Mesothelial cell of epicardium (in vitro differentiated cells): Measurements from ENCODE around the gene TFF2. TPM values are rescaled to one million over a fixed set of nuclear protein-coding genes. Genes with fewer than 3 reads are reported as not detected.
A peak's percentile ranks its signal among the peaks of the same experiment; 100 is the strongest.

Experiments used
- DNase-seq, 2 experiments: peaks; one replicate each; pipeline ENCODE4 v3.0.0; 2021; ENCODE audit warnings: low spot score in 2 of 2; ENCODE audit not compliant: unreplicated experiment in 2 of 2
- H3K27ac Mint-ChIP-seq: 2 replicates; pipeline ENCODE4 v1.8.0; 2021; ENCODE audit warnings: mixed read lengths
- H3K27me3 Mint-ChIP-seq: 2 replicates; pipeline ENCODE4 v1.8.0; 2021; ENCODE audit warnings: low read depth, mixed read lengths
- H3K36me3 Mint-ChIP-seq: 2 replicates; pipeline ENCODE4 v1.8.0; 2021; ENCODE audit warnings: mixed read lengths
- H3K4me1 Mint-ChIP-seq: 2 replicates; pipeline ENCODE4 v1.8.0; 2021; ENCODE audit warnings: mixed read lengths
- H3K4me3 Mint-ChIP-seq: 2 replicates; pipeline ENCODE4 v1.8.0; 2021; ENCODE audit warnings: mild to moderate bottlenecking, moderate library complexity, mixed read lengths
- H3K9me3 Mint-ChIP-seq: 2 replicates; pipeline ENCODE4 v1.8.0; 2021; ENCODE audit warnings: mixed read lengths
- total RNA-seq: library from RNA; stranded (reverse); gene quantifications from 3 replicates; pipeline ENCODE4 v1.2.1, GENCODE V29; 2021
- TF ChIP-seq, protein P1 (sequence below): fragments of 200-600 bp; sonication (generic); IDR thresholded peaks from one replicate; pipeline ENCODE4 v1.5.0; 2021; ENCODE audit warnings: antibody characterized with exemption; ENCODE audit not compliant: unreplicated experiment

TFF2 gene
- total RNA-seq, 1 donor from 2014 or later: not detected

DNA sequence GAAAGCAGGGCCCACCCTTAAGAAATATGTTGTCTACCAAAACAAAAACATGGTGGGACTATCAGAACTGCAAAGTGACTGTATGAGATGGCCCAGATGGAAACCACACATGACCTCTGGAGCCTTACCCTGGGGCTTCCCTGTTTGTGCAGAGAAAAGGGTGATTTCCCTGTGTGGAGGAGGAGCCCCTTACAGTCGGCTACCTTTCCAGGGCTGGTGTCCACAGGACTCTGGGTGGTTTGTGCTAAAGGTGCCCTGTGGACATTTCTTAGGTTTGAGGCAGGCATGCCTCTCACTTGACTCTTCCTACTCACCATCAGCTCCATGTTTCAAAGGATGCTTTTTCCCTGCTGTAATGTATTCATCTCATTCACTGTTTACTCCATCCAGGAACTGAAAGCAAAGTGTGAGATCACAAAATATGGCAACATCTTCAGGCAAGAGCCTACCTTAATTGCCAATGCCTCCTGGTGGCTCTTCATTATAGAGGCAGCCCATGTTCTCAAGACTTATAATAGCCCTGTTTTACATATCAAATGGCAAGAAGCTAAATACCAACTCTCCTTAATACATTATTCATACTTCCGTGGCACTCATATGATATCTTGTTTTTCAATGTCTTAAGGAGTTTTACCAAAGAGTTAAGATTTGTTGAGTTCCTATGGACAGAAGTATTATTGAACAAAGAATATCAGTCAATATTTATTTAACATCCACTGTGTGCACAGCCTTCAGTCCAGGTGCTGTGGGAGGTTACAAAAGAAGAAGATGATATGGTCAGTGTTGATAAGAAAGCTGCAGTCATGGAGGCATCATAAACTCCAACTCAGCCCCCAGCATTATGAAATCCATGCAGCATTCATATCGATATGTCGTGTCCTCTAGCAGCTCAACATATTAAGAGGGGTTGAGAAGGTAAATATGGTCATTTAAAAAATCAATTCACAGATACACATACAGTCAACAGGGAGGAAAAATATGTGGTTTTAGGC, 20.1 kb downstream of the TFF2 start:
- TF ChIP-seq, protein P1, sequence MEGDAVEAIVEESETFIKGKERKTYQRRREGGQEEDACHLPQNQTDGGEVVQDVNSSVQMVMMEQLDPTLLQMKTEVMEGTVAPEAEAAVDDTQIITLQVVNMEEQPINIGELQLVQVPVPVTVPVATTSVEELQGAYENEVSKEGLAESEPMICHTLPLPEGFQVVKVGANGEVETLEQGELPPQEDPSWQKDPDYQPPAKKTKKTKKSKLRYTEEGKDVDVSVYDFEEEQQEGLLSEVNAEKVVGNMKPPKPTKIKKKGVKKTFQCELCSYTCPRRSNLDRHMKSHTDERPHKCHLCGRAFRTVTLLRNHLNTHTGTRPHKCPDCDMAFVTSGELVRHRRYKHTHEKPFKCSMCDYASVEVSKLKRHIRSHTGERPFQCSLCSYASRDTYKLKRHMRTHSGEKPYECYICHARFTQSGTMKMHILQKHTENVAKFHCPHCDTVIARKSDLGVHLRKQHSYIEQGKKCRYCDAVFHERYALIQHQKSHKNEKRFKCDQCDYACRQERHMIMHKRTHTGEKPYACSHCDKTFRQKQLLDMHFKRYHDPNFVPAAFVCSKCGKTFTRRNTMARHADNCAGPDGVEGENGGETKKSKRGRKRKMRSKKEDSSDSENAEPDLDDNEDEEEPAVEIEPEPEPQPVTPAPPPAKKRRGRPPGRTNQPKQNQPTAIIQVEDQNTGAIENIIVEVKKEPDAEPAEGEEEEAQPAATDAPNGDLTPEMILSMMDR: no peak
- Mint-ChIP-seq H3K4me1 (peaks cover 1% of the 10 kb centered on the region), H3K27ac (no peak overlapping the region), H3K9me3 (peaks cover 31% of the 10 kb centered on the region), H3K27me3 (peaks cover 26% of the 10 kb centered on the region), H3K36me3 (no peaks in the 10 kb centered on the region), H3K4me3 (no peak overlapping the region)
- peak in 1 of 2 experiments; percentile 14 for DNase-seq

- Mint-ChIP-seq H3K4me3 (no peak overlapping the region), H3K9me3 (peaks cover 17% of the 10 kb centered on the region), H3K27me3 (peaks cover 28% of the 10 kb centered on the region), H3K4me1 (no peaks in the 10 kb centered on the region), H3K36me3 (no peaks in the 10 kb centered on the region), H3K27ac (no peak overlapping the region)
- no peak for DNase-seq
- TF ChIP-seq, protein P1: no peak
Measured at GRCh38 chr21:42324896-42325295, 25.9 kb downstream of the TFF2 start.

GRCh38 chr21:42321845-42322244, 28.9 kb downstream of the TFF2 start:
- no peaks in the 10 kb centered on the region for H3K4me1 Mint-ChIP-seq
- TF ChIP-seq, protein P1: no peak
- peaks cover 23% of the 10 kb centered on the region for H3K27me3 Mint-ChIP-seq
- DNase-seq: no peak
- peaks cover 10% of the 10 kb centered on the region for H3K9me3 Mint-ChIP-seq
- H3K27ac Mint-ChIP-seq: no peak overlapping the region
- H3K36me3 Mint-ChIP-seq: no peaks in the 10 kb centered on the region
- no peak overlapping the region for H3K4me3 Mint-ChIP-seq

DNA sequence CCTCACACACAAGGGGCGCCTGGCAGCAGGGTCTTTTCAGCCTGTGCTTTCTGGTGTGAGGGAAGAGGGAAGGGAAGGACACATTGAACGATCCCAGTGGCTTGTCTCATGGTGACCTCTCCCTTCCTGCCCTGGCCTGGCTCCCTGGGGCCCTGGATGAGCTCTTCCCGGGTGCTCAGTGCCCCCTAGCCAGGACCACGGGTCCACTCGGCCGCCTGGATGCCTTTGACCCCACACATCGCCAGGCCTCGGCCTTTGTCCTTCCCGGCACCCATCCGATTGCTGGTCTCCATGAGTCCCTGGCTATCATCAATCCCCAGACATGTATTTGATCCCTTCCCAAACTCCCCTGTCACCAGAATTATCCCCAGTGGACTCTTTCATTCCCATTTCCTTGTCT, 29.6 kb downstream of the TFF2 start:
- TF ChIP-seq, protein P1: no peak
- Mint-ChIP-seq H3K4me3 (no peak overlapping the region), H3K9me3 (peaks cover 10% of the 10 kb centered on the region), H3K4me1 (no peaks in the 10 kb centered on the region), H3K27me3 (peaks cover 23% of the 10 kb centered on the region), H3K36me3 (no peaks in the 10 kb centered on the region), H3K27ac (no peak overlapping the region)
- DNase-seq: no peak

DNA sequence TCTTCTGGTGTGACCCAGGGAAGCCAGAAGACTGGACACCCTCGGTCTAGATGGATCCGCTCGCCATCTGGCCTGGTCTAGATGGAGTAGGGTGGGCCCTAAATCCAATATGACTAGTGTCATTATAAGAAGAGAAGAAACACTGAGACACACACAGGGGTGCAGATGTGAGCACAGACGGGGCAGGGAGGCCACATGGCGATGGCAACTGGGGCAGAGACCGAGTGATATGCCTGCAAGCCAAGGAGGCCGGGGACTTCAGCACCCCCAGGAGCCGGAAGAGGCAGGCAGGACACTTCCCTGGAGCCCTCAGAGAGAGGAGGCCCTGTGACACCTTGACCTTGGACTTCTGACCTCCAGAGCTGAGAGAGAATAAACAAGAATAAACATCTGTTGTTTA, 30.0 kb downstream of the TFF2 start:
- H3K27me3 Mint-ChIP-seq: peaks cover 24% of the 10 kb centered on the region
- H3K9me3 Mint-ChIP-seq: peaks cover 9% of the 10 kb centered on the region
- TF ChIP-seq, protein P1: no peak
- no peaks in the 10 kb centered on the region for H3K36me3 Mint-ChIP-seq
- no peak overlapping the region for H3K27ac Mint-ChIP-seq
- no peak overlapping the region for H3K4me3 Mint-ChIP-seq
- no peak for DNase-seq
- no peaks in the 10 kb centered on the region for H3K4me1 Mint-ChIP-seq
